Spleen (tissue), 7 donors: ENCODE data around the gene PHACTR1.

ENCODE experiments used
- CTCF ChIP-seq, 11 experiments: fragments of 200-600 bp in 7 of 11; fragments of 450-650 bp in 4 of 11; sonication (generic) in 4 of 11; IDR thresholded peaks in 8 of 11; conservative IDR thresholded peaks in 3 of 11; 1 replicate in 7 of 11; 2 replicates in 4 of 11; pipeline versions ENCODE4 v1.4.0 to v1.8.0; 2016 to 2021; ENCODE audit warnings: antibody characterized with exemption in 11 of 11, inconsistent platforms in 4 of 11, mild to moderate bottlenecking in 1 of 11
- POLR2A ChIP-seq, 3 donors: fragments of 450-650 bp; IDR thresholded peaks; one replicate each; pipeline ENCODE4 v1.5.1; 2017; ENCODE audit warnings: antibody characterized with exemption in 3 of 3, mild to moderate bottlenecking in 1 of 3
- POLR2AphosphoS5 ChIP-seq, 3 donors: sonication (generic); formaldehyde crosslinking; IDR thresholded peaks; one replicate each; pipeline ENCODE4 v1.5.1; 2017; ENCODE audit warnings: antibody characterized with exemption in 3 of 3
- donor health status: DM: no; HTN: no; CAD: no; lungs with moderate emphysema.
- donor health status: DM: no; HTN: no; CAD: no.
- donor health status: DM: no; HTN: no; CAD: no.

- TF ChIP-seq CTCF (IDR thresholded peaks at IDR 0.05 in 8 of 11, conservative IDR thresholded peaks at IDR 0.05 in 3 of 11) (no peak), POLR2A (IDR thresholded peaks at IDR 0.05) (no peak), POLR2AphosphoS5 (IDR thresholded peaks at IDR 0.05) (no peak)
These were observed 382.4 kb downstream of the PHACTR1 start for GRCh38 chr6:13098793-13099570.
